Cardiac fibroblast (primary cell): ENCODE measurements around the gene PTPN21.

Experiments
- DNase-seq, 2 donors: peaks; one replicate each; pipeline versions ENCODE4 v3.0.0 to v3.0.0-alpha.2; 2010; ENCODE audit warnings: low read depth in 2 of 2
- H3K4me3 ChIP-seq, 2 donors: replicated peaks in 1 of 2; 1 replicate in 1 of 2; 2 replicates in 1 of 2; pipeline ENCODE4 v1.5.1; 2011; ENCODE audit warnings: low read depth in 2 of 2, low read length in 2 of 2, mild to moderate bottlenecking in 2 of 2, moderate library complexity in 1 of 2
- TF ChIP-seq, protein P1 (sequence below): IDR thresholded peaks from one replicate; pipeline ENCODE4 v1.5.1; 2011; ENCODE audit warnings: low read depth, mild to moderate bottlenecking, low read length, inconsistent platforms

Gene PTPN21

GRCh38 chr14:88546621-88547385 lies 8.0 kb downstream of the PTPN21 start:
- TF ChIP-seq, protein P1, sequence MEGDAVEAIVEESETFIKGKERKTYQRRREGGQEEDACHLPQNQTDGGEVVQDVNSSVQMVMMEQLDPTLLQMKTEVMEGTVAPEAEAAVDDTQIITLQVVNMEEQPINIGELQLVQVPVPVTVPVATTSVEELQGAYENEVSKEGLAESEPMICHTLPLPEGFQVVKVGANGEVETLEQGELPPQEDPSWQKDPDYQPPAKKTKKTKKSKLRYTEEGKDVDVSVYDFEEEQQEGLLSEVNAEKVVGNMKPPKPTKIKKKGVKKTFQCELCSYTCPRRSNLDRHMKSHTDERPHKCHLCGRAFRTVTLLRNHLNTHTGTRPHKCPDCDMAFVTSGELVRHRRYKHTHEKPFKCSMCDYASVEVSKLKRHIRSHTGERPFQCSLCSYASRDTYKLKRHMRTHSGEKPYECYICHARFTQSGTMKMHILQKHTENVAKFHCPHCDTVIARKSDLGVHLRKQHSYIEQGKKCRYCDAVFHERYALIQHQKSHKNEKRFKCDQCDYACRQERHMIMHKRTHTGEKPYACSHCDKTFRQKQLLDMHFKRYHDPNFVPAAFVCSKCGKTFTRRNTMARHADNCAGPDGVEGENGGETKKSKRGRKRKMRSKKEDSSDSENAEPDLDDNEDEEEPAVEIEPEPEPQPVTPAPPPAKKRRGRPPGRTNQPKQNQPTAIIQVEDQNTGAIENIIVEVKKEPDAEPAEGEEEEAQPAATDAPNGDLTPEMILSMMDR: no peak
- DNase-seq: no peak
- H3K4me3 ChIP-seq: no peak overlapping the region

GRCh38 chr14:88545256-88545655 lies 9.6 kb downstream of the PTPN21 start:
- TF ChIP-seq, protein P1: no peak
- DNase-seq: no peak
- H3K4me3 ChIP-seq: no peak overlapping the region

DNA sequence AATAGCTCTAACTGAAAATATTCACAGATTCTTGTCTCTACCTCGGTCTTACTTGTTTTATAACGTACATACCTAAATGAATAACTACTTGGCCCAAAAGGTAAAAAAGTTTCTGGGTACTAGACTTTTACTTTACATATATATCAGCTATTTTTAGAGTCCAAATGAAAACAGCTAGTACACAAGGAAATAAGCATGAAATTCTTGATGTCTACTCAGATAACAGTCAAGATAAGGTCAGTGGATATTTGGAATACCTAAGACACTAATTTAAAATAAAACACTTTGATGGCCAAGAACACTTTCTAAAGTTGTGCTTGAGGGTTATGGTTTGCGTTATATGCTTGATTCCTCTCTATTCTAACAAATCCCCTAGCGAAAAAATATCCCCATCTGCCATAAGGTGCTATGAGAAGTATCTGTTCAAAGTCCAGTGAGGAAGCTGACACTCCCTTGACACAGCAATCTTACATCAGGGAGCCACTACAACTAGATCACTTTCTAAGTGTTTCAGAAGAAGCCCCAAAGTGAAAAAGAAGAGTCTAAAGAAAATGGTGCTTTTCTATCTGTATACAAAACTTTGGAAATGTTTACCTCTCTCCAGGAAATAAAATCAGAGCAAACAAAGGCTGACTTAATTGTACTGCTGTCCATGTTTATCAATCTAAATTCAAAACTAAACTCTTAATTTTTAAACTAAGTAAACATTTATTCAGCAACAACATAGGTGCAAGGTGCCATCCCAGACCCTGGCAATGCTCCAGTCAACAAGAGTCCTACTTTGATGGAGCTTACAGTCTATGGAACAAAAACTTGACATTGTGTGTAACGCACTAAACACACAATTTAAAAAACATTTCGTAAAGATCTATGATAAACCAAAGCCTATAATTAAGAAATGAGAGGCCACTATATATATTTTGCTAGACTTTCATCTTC lies 11.7 kb downstream of the PTPN21 start:
- TF ChIP-seq, protein P1: no peak
- H3K4me3 ChIP-seq: no peak overlapping the region
- DNase-seq: no peak

DNA sequence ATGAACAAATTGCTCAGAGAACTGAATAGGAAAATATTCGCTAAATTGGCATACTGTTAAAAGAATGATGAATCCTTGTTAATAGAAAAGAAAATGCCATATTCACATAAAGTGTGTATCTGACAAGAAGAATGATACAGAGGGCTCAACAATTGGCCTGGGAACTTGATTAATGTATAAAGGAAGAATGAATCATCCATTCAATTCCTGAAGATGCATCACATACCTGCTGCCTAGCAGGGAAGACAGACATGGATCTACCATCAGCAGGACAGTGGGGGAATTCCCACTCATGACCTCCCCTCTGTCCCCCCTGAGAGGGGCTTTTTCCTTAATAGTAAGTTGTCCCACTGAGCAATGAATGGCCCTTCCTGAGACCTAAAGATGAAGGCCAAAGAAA lies 13.5 kb downstream of the PTPN21 start:
- no peak for DNase-seq
- no peak overlapping the region for H3K4me3 ChIP-seq
- TF ChIP-seq, protein P1: no peak

DNA sequence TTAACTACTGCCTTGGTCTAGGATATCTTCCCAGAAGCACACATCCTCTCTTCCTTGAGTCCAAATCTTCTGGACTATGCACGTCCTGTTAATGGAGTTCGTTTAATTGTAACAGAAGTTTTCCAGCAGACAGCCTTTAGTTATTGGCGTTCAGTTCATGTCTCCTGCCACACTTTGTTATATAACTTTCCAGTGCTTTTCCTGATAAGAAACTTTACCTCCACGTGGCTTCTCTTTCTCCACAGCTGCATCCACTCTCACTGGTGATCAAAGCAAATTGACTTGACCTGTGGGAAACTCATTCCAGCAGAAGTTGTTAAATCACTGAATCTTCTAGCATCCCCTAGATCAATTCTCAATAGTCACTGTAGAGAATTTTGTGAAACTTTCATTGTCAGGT lies 19.0 kb downstream of the PTPN21 start:
- H3K4me3 ChIP-seq: no peak overlapping the region
- no peak for DNase-seq
- TF ChIP-seq, protein P1: no peak

- H3K4me3 ChIP-seq: no peak overlapping the region
- no peak for DNase-seq
- TF ChIP-seq, protein P1: no peak
These were observed 19.7 kb downstream of the PTPN21 start for GRCh38 chr14:88535149-88535548.
